Measurements from ENCODE around the gene SNX11. TPM values are rescaled to one million over a fixed set of nuclear protein-coding genes. Genes with fewer than 3 reads are reported as not detected.

The SNX11 gene
- polyA plus RNA-seq, 5 donors = 11.4 to 14.8 (median 13.3) TPM

- no peak for DNase-seq
These were observed 22.4 kb downstream of the SNX11 start for GRCh38 chr17:48129981-48130380.

- peak; percentile 47 to 65 for DNase-seq
These were observed 23.8 kb downstream of the SNX11 start for GRCh38 chr17:48131216-48131824.

- no peak for DNase-seq
These were observed 24.8 kb downstream of the SNX11 start for GRCh38 chr17:48132385-48132784.

- no peak for DNase-seq
These were observed 27.4 kb downstream of the SNX11 start for GRCh38 chr17:48134912-48135480.

- DNase-seq = no peak
These were observed 30.1 kb downstream of the SNX11 start for GRCh38 chr17:48137656-48138055.

- no peak for DNase-seq
These were observed 32.4 kb downstream of the SNX11 start for GRCh38 chr17:48139944-48140343.

GRCh38 chr17:48143629-48144028 lies 36.1 kb downstream of the SNX11 start:
- DNase-seq = no peak

GRCh38 chr17:48144231-48144630 lies 36.7 kb downstream of the SNX11 start:
- DNase-seq = no peak

GRCh38 chr17:48144976-48145798 lies 37.6 kb downstream of the SNX11 start:
- DNase-seq = no peak

- DNase-seq = no peak
These were observed 40.6 kb downstream of the SNX11 start for GRCh38 chr17:48148029-48148770.

GRCh38 chr17:48148854-48149786 lies 41.6 kb downstream of the SNX11 start:
- no peak for DNase-seq

- DNase-seq = no peak
These were observed 42.4 kb downstream of the SNX11 start for GRCh38 chr17:48149787-48150463.

GRCh38 chr17:48150597-48151001 lies 43.0 kb downstream of the SNX11 start:
- DNase-seq = no peak

- no peak for DNase-seq
These were observed 43.7 kb downstream of the SNX11 start for GRCh38 chr17:48151220-48151619.

GRCh38 chr17:48152289-48152688 lies 44.7 kb downstream of the SNX11 start:
- no peak for DNase-seq

GRCh38 chr17:48153691-48154358 lies 46.3 kb downstream of the SNX11 start:
- no peak for DNase-seq

- no peak for DNase-seq
These were observed 48.5 kb downstream of the SNX11 start for GRCh38 chr17:48155889-48156611.

- no peak for DNase-seq
These were observed 51.7 kb downstream of the SNX11 start for GRCh38 chr17:48159232-48159631.

Data from right lung (tissue), 5 donors.